NB4 (cell line): ENCODE data around the gene FAM169A.

Source experiments
- MAX ChIP-seq: IDR thresholded peaks from 2 replicates; pipeline ENCODE4 v1.6.1; 2011; ENCODE audit warnings: low read depth, low read length
- MYC ChIP-seq: IDR thresholded peaks from 2 replicates; pipeline ENCODE4 v1.6.1; 2011; ENCODE audit warnings: low read depth, low read length
- POLR2A ChIP-seq: IDR thresholded peaks from 2 replicates; pipeline ENCODE4 v1.6.1; 2011; ENCODE audit warnings: mild to moderate bottlenecking; ENCODE audit not compliant: insufficient read length; ENCODE audit errors: extremely low read depth

- TF ChIP-seq POLR2A (no peak), MAX (no peak), MYC (no peak)
Measured at GRCh38 chr5:74885170-74885569, 19.0 kb upstream of the FAM169A start.
